Panc1 (cell line): ENCODE measurements around the gene LYG2. TPM values are rescaled to one million over a fixed set of nuclear protein-coding genes. Genes with fewer than 3 reads are reported as not detected.
A peak's percentile ranks its signal among the peaks of the same experiment; 100 is the strongest.
"Not testable (repeated sequence)": the region's sequence is repeated elsewhere in the genome, so short reads cannot be mapped to it uniquely, and the experiment has no call there.

Source experiments
- ATAC-seq: fragments of 200-7000 bp; cut with Tn5 transposase; 2 replicates; pipeline ENCODE4 v1.9.1; 2020; ENCODE audit warnings: mild to moderate bottlenecking, moderate library complexity
- Bru-seq: library from RNA; stranded (reverse); fragments of 400-500 nt; gene quantifications from one replicate; lab custom pipeline; 2021; lab: Mats Ljungman, UMichigan
- BruChase-seq, 2 experiments: library from RNA; stranded (reverse); fragments of 400-500 nt; gene quantifications; one replicate each; lab custom pipeline; 2021; lab: Mats Ljungman, UMichigan
- BruUV-seq: library from RNA; stranded (reverse); fragments of 400-500 nt; replicated peaks from 2 replicates; lab custom pipeline; 2021; lab: Mats Ljungman, UMichigan
- CTCF ChIA-PET: fragments of 300-600 bp; sonication (Branson Sonifier 250); formaldehyde crosslinking; loops from one replicate; lab custom pipeline; 2022; ENCODE audit warnings: antibody characterized with exemption; lab: Charles Lee
- POLR2A ChIA-PET: fragments of 300-600 bp; sonication (Branson Sonifier 250); formaldehyde crosslinking; loops from one replicate; lab custom pipeline; 2022; ENCODE audit warnings: antibody characterized with exemption; lab: Charles Lee
- DNase-seq: peaks from one replicate; pipeline ENCODE4 v3.0.0-alpha.2; 2010; ENCODE audit warnings: low read depth, low spot score
- H3K27ac ChIP-seq: 2 replicates; pipeline ENCODE4 v1.5.1; 2011; ENCODE audit warnings: mild to moderate bottlenecking, low read length, inconsistent platforms
- H3K27me3 ChIP-seq: fragments of 200-500 bp; sonication (Bioruptor generic); 2 replicates; pipeline ENCODE4 v1.6.0; 2014; ENCODE audit warnings: low read length, inconsistent platforms; ENCODE audit not compliant: control insufficient read depth, insufficient read depth
- H3K36me3 ChIP-seq: fragments of 200-500 bp; sonication (Bioruptor generic); 2 replicates; pipeline ENCODE4 v1.5.1; 2014; ENCODE audit warnings: inconsistent platforms, mild to moderate bottlenecking, low read length, moderate library complexity; ENCODE audit not compliant: control insufficient read depth, insufficient read depth
- H3K4me1 ChIP-seq: 2 replicates; pipeline ENCODE4 v1.5.1; 2011; ENCODE audit warnings: inconsistent platforms, mild to moderate bottlenecking, low read length, moderate library complexity; ENCODE audit not compliant: control insufficient read depth, insufficient read depth
- H3K4me3 ChIP-seq, 2 experiments: 2 replicates each; pipeline ENCODE4 v1.5.1; 2011 to 2012; ENCODE audit warnings: low read depth in 2 of 2, low read length in 2 of 2, mild to moderate bottlenecking in 2 of 2, inconsistent platforms in 1 of 2, moderate library complexity in 1 of 2
- H3K9me3 ChIP-seq: fragments of 200-500 bp; sonication (Bioruptor generic); 2 replicates; pipeline ENCODE4 v1.5.1; 2014; ENCODE audit warnings: low read depth, mild to moderate bottlenecking, inconsistent platforms, low read length, moderate library complexity; ENCODE audit not compliant: control insufficient read depth, insufficient read depth
- POLR2AphosphoS5 ChIP-seq: IDR thresholded peaks from 2 replicates; pipeline ENCODE4 v1.6.1; 2012; ENCODE audit warnings: mild to moderate bottlenecking, low read depth, low read length, moderate library complexity
- REST ChIP-seq, 2 experiments: IDR thresholded peaks; 2 replicates each; pipeline ENCODE4 v1.6.1; 2011 to 2012; ENCODE audit warnings: low read depth in 2 of 2, control low read depth in 1 of 2, low read length in 1 of 2, mild to moderate bottlenecking in 1 of 2, moderate library complexity in 1 of 2; ENCODE audit not compliant: insufficient read depth in 1 of 2
- SIN3A ChIP-seq: IDR thresholded peaks from 2 replicates; pipeline ENCODE4 v1.6.1; 2012; ENCODE audit warnings: low read depth, mild to moderate bottlenecking, low read length, moderate library complexity, borderline replicate concordance; ENCODE audit not compliant: insufficient read depth
- TCF7L2 ChIP-seq: IDR thresholded peaks from 2 replicates; pipeline ENCODE4 v1.6.1; 2011; ENCODE audit warnings: mild to moderate bottlenecking, low read depth, low read length, inconsistent platforms
- in situ Hi-C: cut with HindIII; loops from 2 replicates; pipeline ENCODE4 v1.10.0; 2016; ENCODE audit warnings: low sequenced_read_pairs, low pct_unique_long_range_greater_than_20kb
- intact Hi-C: fragments of 100-400 bp; cut with micrococcal nuclease; formaldehyde crosslinking; loops from one replicate; pipeline ENCODE4 v1.10.0; 2022; ENCODE audit not compliant: unreplicated experiment
- long read RNA-seq: library from polyadenylated mRNA; unstranded; transcript quantifications from one replicate; pipeline ENCODE4 v2.0.0, GENCODE V29; 2021; ENCODE audit not compliant: unreplicated experiment
- polyA plus RNA-seq: library from polyadenylated mRNA; unstranded; fragments of >200 nt; gene quantifications from one replicate; pipeline ENCODE4 v1.2.1, GENCODE V29; 2012; ENCODE audit warnings: missing spikeins; ENCODE audit not compliant: insufficient read length
- total RNA-seq: library from RNA; stranded (reverse); gene quantifications from one replicate; pipeline ENCODE4 v1.2.1, GENCODE V29; 2021; ENCODE audit not compliant: unreplicated experiment
- TF ChIP-seq, protein P1 (sequence below): fragments of 450-650 bp; IDR thresholded peaks from 2 replicates; pipeline ENCODE4 v1.5.1; 2017; ENCODE audit warnings: mild to moderate bottlenecking

The LYG2 gene
- not detected for total RNA-seq
- polyA plus RNA-seq = not detected
- Bru-seq, nascent RNA = not detected
- BruChase-seq, experiment 1, labeled RNA remaining after a 2-hour chase = percentile 7 among the genes with signal in this experiment
- BruChase-seq, experiment 2, labeled RNA remaining after a 6-hour chase = percentile 7 among the genes with signal in this experiment
- long read RNA-seq = 0 reads

DNA sequence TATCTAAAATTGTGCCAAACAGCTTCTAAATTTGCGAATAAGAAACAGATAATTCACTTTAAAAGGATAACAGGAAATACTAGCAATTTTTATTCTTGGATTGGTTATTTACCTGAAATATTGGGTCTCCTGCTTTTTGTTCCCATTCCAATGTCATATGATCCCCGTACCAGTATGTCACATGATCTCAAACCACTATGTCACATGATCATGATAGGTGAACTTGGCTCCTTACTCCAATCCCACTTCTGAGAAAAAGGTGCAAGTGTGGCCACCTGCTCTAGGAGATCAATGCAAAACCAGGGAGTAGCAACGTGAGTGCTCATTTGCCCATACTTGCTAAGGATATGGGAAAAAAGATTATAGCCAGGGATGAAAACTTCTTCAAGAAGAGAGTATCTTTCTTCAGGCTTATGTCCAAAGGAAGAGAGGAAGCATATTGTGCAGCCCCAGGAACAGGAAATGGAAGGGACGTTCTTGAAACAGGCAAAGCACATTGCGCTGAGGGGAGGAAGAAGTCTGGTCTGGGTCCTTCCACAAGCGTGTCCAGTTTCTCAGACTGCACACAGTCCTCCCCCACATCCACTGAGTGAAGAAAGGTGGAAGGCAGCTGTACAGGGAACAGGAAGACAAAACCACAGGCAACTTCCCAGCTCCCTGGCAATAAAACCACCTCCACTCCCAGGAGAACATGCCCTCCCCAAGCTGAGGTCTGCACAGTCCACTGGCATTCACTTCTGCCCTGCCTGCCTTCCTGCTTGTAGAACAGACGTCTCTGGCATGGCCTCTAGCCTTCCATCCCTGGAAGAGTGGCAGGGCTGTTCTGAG, at the start of gene LYG2:
LYG2 (minus strand) TSS at position 176 of the 828 bp plus-strand sequence. CDS start 1,406 bp downstream, outside the sequence.
- in situ Hi-C loops (no loop called here), intact Hi-C loops (no loop called here)
- ChIA-PET CTCF (no interaction called here), POLR2A (no interaction called here)
- ATAC-seq = no peak
- no TSS peak for BruUV-seq
- no peaks in the 10 kb centered on the region for H3K27me3 ChIP-seq
- H3K4me1 ChIP-seq = no peaks in the 10 kb centered on the region
- no peak within 1 kb of the TSS for H3K27ac ChIP-seq
- no peak within 1 kb of the TSS for H3K4me3 ChIP-seq
- TF ChIP-seq POLR2AphosphoS5 (no peak), REST (IDR thresholded peaks at IDR 0.05; ENCODE audit: insufficient read depth in 1 of 2, low read depth in 2 of 2, low read length in 1 of 2) (no peak), TCF7L2 (no peak), SIN3A (no peak)
- TF ChIP-seq, protein P1, sequence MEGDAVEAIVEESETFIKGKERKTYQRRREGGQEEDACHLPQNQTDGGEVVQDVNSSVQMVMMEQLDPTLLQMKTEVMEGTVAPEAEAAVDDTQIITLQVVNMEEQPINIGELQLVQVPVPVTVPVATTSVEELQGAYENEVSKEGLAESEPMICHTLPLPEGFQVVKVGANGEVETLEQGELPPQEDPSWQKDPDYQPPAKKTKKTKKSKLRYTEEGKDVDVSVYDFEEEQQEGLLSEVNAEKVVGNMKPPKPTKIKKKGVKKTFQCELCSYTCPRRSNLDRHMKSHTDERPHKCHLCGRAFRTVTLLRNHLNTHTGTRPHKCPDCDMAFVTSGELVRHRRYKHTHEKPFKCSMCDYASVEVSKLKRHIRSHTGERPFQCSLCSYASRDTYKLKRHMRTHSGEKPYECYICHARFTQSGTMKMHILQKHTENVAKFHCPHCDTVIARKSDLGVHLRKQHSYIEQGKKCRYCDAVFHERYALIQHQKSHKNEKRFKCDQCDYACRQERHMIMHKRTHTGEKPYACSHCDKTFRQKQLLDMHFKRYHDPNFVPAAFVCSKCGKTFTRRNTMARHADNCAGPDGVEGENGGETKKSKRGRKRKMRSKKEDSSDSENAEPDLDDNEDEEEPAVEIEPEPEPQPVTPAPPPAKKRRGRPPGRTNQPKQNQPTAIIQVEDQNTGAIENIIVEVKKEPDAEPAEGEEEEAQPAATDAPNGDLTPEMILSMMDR = no peak
- no peaks in the 10 kb centered on the region for H3K36me3 ChIP-seq
- DNase-seq = no peak
- H3K9me3 ChIP-seq = no peaks in the 10 kb centered on the region

- H3K4me1 ChIP-seq, H3K27ac ChIP-seq, ATAC-seq, H3K9me3 ChIP-seq, DNase-seq, H3K4me3 ChIP-seq, intact Hi-C loops, CTCF ChIA-PET, POLR2A ChIA-PET, in situ Hi-C loops, BruUV-seq, H3K27me3 ChIP-seq, H3K36me3 ChIP-seq: not testable (repeated sequence)
Measured at GRCh38 chr2:99301097-99301496, 45.6 kb upstream of the LYG2 start, which contains the start of gene LYG1. LYG1 (minus strand) TSS chr2:99301197; CDS start chr2:99295670, 5,527 bp downstream.
